ENCODE results near the gene PLXND1.

Gene PLXND1

GRCh38 chr3:129599073-129599472 lies 7.4 kb downstream of the PLXND1 start:
- DNase-seq = no peak

- no peak for DNase-seq
Measured at GRCh38 chr3:129598484-129598883, 8.0 kb downstream of the PLXND1 start.

GRCh38 chr3:129598000-129598381 lies 8.5 kb downstream of the PLXND1 start:
- no peak for DNase-seq

GRCh38 chr3:129597087-129597999 lies 9.1 kb downstream of the PLXND1 start:
- DNase-seq = no peak

GRCh38 chr3:129596194-129597086 lies 10.0 kb downstream of the PLXND1 start:
- DNase-seq = no peak

GRCh38 chr3:129595544-129596193 lies 10.8 kb downstream of the PLXND1 start:
- no peak for DNase-seq

- no peak for DNase-seq
Measured at GRCh38 chr3:129594907-129595390, 11.5 kb downstream of the PLXND1 start.

GRCh38 chr3:129594409-129594808 lies 12.1 kb downstream of the PLXND1 start:
- no peak for DNase-seq

GRCh38 chr3:129593595-129594339 lies 12.7 kb downstream of the PLXND1 start:
- DNase-seq = peak; percentile 87

- DNase-seq = no peak
Measured at GRCh38 chr3:129593230-129593594, 13.3 kb downstream of the PLXND1 start.

GRCh38 chr3:129592381-129593131 lies 13.9 kb downstream of the PLXND1 start:
- peak; percentile 28 for DNase-seq

GRCh38 chr3:129591932-129592331 lies 14.5 kb downstream of the PLXND1 start:
- no peak for DNase-seq

GRCh38 chr3:129590215-129590614 lies 16.3 kb downstream of the PLXND1 start:
- DNase-seq = no peak

GRCh38 chr3:129587566-129588210 lies 18.8 kb downstream of the PLXND1 start:
- no peak for DNase-seq

- no peak for DNase-seq
Measured at GRCh38 chr3:129586746-129587430, 19.6 kb downstream of the PLXND1 start.

GRCh38 chr3:129585949-129586657 lies 20.4 kb downstream of the PLXND1 start:
- DNase-seq = no peak

GRCh38 chr3:129584631-129585030 lies 21.8 kb downstream of the PLXND1 start:
- DNase-seq = no peak

GRCh38 chr3:129583289-129583688 lies 23.2 kb downstream of the PLXND1 start:
- DNase-seq = no peak

- DNase-seq = no peak
Measured at GRCh38 chr3:129582799-129583198, 23.7 kb downstream of the PLXND1 start.

- no peak for DNase-seq
Measured at GRCh38 chr3:129581623-129582022, 24.9 kb downstream of the PLXND1 start.
